Right atrium auricular region (tissue), 2 donors: ENCODE results near the gene MYBPHL. TPM values are rescaled to one million over a fixed set of nuclear protein-coding genes. Genes with fewer than 3 reads are reported as not detected.

Experiments
- DNase-seq: peaks from one replicate; pipeline ENCODE4 v3.0.0-alpha.2; 2019; ENCODE audit warnings: low spot score
- H3K27ac ChIP-seq, 2 donors: fragments of 200-600 bp; sonication (generic); 1 replicate in 1 of 2; 2 replicates in 1 of 2; pipeline ENCODE4 v1.5.1; 2016 to 2019
- H3K27me3 ChIP-seq, 2 donors: fragments of 200-600 bp; sonication (generic); one replicate each; pipeline versions ENCODE4 v1.5.1 to v1.6.0; 2017 to 2019
- H3K36me3 ChIP-seq: fragments of 200-600 bp; sonication (generic); one replicate; pipeline ENCODE4 v1.5.1; 2016
- H3K4me1 ChIP-seq, 2 donors: fragments of 200-600 bp; sonication (generic); one replicate each; pipeline versions ENCODE4 v1.5.1 to v1.6.0; 2017 to 2019
- H3K4me3 ChIP-seq, 2 donors: fragments of 200-600 bp; sonication (generic); 1 replicate in 1 of 2; 2 replicates in 1 of 2; pipeline ENCODE4 v1.5.1; 2017 to 2019; ENCODE audit warnings: mild to moderate bottlenecking in 1 of 2, moderate library complexity in 1 of 2
- H3K9me3 ChIP-seq, 2 donors: fragments of 200-600 bp; sonication (generic); one replicate each; pipeline ENCODE4 v1.5.1; 2019
- total RNA-seq, 2 donors: library from RNA; depleted of rRNA; stranded (reverse); fragments of >200 nt; gene quantifications; one replicate each; pipeline ENCODE4 v1.1.0, GENCODE V29; 2016
- TF ChIP-seq, protein P1 (sequence below), 2 donors: fragments of 200-600 bp; sonication (generic); IDR thresholded peaks; one replicate each; pipeline ENCODE4 v1.5.1; 2019; ENCODE audit warnings: antibody characterized with exemption in 2 of 2

MYBPHL gene
- total RNA-seq, 2 donors from 2014 or later: 62.2 to 381 TPM

DNA sequence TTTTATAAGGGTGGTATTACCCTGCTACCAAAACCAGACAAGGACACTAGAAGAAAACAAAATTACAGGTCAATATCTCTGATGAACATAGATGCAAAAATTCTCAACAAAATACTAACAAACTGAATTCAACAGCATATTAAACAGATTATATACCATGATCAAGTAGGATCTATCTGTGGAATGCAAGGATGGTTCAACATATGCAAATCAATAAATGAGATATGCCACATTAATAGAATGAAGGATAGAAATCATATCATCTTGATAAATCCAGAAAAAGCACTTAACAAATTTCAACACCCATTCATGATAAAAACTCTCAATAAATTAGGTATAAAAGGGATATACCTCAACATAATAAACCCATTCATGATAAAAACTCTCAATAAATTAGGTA, 24.3 kb upstream of the MYBPHL start:
- H3K27ac ChIP-seq: no peak overlapping the region
- DNase-seq: no peak
- H3K36me3 ChIP-seq: peaks cover 88% of the 10 kb centered on the region
- TF ChIP-seq, protein P1, sequence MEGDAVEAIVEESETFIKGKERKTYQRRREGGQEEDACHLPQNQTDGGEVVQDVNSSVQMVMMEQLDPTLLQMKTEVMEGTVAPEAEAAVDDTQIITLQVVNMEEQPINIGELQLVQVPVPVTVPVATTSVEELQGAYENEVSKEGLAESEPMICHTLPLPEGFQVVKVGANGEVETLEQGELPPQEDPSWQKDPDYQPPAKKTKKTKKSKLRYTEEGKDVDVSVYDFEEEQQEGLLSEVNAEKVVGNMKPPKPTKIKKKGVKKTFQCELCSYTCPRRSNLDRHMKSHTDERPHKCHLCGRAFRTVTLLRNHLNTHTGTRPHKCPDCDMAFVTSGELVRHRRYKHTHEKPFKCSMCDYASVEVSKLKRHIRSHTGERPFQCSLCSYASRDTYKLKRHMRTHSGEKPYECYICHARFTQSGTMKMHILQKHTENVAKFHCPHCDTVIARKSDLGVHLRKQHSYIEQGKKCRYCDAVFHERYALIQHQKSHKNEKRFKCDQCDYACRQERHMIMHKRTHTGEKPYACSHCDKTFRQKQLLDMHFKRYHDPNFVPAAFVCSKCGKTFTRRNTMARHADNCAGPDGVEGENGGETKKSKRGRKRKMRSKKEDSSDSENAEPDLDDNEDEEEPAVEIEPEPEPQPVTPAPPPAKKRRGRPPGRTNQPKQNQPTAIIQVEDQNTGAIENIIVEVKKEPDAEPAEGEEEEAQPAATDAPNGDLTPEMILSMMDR (IDR thresholded peaks at IDR 0.05): no peak
- no peak overlapping the region for H3K4me3 ChIP-seq
- H3K27me3 ChIP-seq: no peaks in the 10 kb centered on the region
- H3K4me1 ChIP-seq: no peaks in the 10 kb centered on the region
- peaks cover 0 to 16% of the 10 kb centered on the region in 2 donors for H3K9me3 ChIP-seq

DNA sequence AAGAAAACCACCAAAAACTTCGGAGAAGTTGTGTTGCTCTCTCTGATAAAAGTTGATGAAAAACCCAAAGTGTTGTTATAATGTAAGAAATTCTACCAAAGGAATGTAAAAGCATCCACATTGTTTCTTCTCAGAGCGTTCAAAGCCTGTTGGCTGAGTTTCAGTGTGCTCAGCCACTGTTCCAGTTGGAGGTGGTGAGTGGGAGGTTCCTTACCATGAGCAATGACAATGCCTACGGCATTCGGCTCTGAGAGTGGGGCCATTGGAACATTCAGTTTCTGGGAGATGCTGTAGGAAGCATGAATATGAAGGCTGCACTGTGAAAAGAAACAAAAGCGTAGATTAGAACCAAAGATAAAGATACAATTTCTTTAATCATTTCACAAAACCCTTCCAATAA, 20.5 kb upstream of the MYBPHL start:
- Histone ChIP-seq H3K4me1 (no peaks in the 10 kb centered on the region), H3K36me3 (peaks cover 87% of the 10 kb centered on the region), H3K27me3 (no peaks in the 10 kb centered on the region), H3K9me3 (peaks cover 0 to 13% of the 10 kb centered on the region in 2 donors), H3K4me3 (no peak overlapping the region), H3K27ac (no peak overlapping the region)
- TF ChIP-seq, protein P1 (IDR thresholded peaks at IDR 0.05): no peak
- DNase-seq: no peak

DNA sequence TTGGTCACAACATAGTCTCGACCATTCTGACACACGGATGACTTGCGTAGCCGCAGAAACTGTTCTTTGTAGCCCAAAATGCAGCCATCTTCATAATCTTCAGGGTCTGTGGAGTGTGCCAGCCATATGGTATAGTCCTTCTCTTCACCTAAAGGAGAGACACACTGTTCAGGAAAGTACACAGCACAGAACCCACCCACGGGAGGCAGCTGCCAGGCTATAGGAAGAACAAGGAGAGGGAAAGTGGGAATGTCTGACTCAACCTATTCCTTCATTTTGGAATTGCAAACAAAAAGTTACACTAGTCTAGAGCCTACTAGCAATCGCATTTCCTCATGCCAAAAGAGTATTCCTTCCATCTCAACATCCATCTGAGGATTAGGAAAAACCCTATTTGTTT, 16.2 kb upstream of the MYBPHL start:
- peaks cover 95% of the 10 kb centered on the region for H3K36me3 ChIP-seq
- TF ChIP-seq, protein P1 (IDR thresholded peaks at IDR 0.05): no peak

DNA sequence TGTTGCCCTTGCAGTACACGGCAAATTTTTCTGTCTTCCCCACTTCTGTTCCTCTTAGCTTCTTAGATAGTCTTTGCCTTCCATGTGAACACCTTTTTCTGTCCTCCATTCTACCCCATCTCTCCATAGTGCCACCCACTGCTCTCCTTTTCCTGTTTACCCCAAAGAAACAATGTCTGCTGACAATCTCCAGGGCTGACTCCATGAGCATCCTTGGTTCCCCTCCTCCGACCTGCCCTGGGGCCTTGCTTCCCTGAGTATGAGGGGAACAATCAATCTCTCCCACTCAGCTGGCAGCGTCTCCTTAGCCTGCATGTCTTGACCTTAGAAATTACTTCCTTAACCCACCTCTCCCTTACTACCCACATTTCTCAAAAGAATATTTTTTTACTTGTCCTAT, 12.3 kb upstream of the MYBPHL start:
- Histone ChIP-seq H3K4me1 (no peaks in the 10 kb centered on the region), H3K4me3 (no peak overlapping the region), H3K9me3 (no peaks in the 10 kb centered on the region), H3K27ac (no peak overlapping the region), H3K27me3 (no peaks in the 10 kb centered on the region), H3K36me3 (peaks cover 99% of the 10 kb centered on the region)
- DNase-seq: peak; percentile 42
- TF ChIP-seq, protein P1 (IDR thresholded peaks at IDR 0.05): no peak

More for the DNA sequence above, 16.2 kb upstream of the MYBPHL start:
- H3K27me3 ChIP-seq: no peaks in the 10 kb centered on the region
- no peak overlapping the region for H3K27ac ChIP-seq
- H3K9me3 ChIP-seq: no peaks in the 10 kb centered on the region
- no peaks in the 10 kb centered on the region for H3K4me1 ChIP-seq
- no peak for DNase-seq
- H3K4me3 ChIP-seq: no peak overlapping the region

DNA sequence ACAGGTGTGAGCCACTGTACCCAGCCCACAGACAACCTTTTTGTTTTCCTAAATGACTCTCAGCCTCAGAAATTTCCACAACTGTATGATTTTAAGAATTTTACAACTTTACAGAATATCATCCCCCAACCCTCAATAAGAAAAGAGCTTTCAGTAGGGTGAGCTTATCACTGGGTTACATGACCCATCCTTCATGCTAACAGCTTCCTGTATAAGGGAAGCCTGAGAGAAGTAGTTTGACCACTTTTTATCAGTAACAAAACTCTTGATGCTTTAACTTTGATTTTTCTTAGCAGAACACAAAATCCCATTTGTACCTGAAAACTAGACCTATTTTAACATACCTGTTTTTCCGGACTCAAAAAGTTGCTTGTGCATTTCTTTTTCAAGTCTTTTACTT, 9.7 kb upstream of the MYBPHL start:
- TF ChIP-seq, protein P1 (IDR thresholded peaks at IDR 0.05): no peak
- no peak overlapping the region for H3K27ac ChIP-seq
- no peak overlapping the region for H3K4me3 ChIP-seq
- H3K27me3 ChIP-seq: no peaks in the 10 kb centered on the region
- no peak for DNase-seq
- H3K4me1 ChIP-seq: peaks cover 0 to 8% of the 10 kb centered on the region in 2 donors
- H3K36me3 ChIP-seq: peaks cover 94% of the 10 kb centered on the region
- no peaks in the 10 kb centered on the region for H3K9me3 ChIP-seq

DNA sequence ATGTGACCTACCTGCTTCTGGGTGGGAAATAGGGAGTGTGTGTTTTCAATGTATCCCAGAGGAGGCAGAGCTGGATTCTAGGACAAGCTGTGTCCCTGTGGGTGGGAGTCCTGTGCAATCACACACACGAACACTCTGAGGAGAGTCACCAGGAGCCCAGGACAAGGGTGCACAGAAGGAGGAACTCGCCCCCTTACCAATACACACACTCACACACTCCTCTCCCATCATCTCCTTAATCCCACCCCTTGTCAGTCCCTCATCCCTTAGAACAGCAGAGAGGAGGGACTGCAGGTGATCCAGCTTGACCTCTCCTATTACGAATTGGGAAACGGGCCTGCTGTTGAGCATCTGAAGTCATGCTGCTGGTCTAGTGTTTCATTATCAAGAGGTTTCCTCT, 8.5 kb upstream of the MYBPHL start:
- TF ChIP-seq, protein P1 (IDR thresholded peaks at IDR 0.05): no peak
- Histone ChIP-seq H3K4me1 (peaks cover 0 to 8% of the 10 kb centered on the region in 2 donors), H3K36me3 (peaks cover 87% of the 10 kb centered on the region), H3K4me3 (no peak overlapping the region), H3K9me3 (no peaks in the 10 kb centered on the region), H3K27ac (no peak overlapping the region), H3K27me3 (no peaks in the 10 kb centered on the region)
- DNase-seq: no peak
